GM18505 (cell line): ENCODE data around the gene PID1.

Experiments used
- ATAC-seq: cut with Tn5 transposase; IDR thresholded peaks from one replicate; pipeline ENCODE4 v1.9.1; 2021; ENCODE audit not compliant: unreplicated experiment
- POLR2A ChIP-seq: IDR thresholded peaks from 4 replicates; pipeline ENCODE4 v1.6.1; 2011; ENCODE audit warnings: borderline replicate concordance; ENCODE audit not compliant: insufficient read depth, insufficient read length; ENCODE audit errors: extremely low read depth

PID1 gene

DNA sequence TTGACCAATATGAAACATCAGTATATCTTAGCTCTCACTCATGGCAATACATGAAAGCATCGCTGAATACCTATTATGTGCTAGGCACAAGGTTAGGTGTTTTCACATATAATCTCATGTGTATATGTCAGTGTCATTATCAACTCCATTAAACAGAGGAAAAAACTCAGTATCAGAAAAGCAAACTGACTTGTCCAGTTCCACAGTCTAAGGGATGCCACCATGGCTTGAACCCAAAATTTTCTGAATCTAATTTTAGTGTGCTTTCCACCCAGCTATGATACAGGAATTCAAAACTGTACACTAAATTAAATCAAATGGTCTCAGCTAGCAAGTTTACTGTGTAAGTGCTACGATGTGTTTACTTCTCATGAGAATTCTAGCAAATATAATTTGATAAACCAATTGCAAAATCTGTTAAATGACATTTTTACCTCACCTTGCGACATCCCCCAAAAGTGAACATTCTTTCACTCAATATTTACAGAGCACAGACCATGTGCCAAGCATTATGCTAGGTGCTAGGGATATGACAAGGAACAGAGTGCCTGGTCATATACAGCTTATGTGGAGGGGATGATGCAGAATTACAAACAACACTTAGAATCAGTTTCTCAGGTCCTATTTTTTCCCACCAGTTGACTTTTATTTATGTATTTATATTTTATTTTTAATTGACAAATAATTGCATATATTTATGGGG, 211.6 kb downstream of the PID1 start:
- ATAC-seq = no peak

DNA sequence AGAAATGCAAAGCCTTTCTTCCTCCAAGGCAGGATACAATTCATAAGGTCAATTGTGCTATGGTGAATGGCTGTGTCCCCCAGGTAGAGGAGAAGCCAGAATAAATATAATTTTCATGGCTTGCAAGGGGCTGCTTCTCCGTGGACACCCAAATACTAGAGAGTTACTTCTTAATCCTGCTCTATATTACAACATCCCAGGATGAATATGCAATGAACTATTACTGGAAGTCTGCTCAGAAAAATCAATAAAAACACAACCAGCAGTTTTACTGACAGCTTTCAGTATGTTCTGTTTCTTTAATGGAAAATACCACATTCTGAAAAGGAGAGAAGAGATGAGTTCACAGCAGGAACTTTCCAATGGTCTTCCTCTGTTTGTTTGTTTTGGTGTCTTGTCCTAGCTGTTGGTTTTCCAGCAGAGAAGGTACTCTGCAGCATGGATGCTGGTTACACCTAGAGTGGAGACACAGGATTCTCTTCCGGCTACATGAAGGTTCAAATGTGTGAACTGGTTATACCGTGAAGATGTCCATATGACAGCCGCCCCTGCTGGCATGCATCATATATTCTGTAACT, 213.0 kb downstream of the PID1 start:
- no peak for TF ChIP-seq POLR2A
- ATAC-seq = no peak

More for the DNA sequence above, 211.6 kb downstream of the PID1 start:
- TF ChIP-seq POLR2A = no peak

DNA sequence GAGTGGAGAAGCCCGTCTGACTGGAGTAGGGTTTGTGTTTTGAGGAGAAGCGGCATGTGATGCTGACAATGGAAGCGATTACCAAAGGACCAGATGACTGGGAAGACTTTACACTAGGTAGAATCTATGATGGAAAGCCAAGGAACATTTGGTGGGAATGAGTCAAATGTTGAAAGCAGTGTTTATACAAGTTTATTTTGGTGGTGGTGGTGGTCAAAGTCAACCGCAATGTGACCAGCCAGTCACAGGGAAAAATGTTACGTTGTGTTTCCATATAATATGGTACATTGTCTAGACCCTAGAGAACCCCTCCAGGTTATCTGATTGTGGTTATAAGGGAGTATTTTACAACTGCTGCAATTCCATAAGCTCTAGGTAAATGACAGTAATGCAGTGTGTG, 216.8 kb downstream of the PID1 start:
- TF ChIP-seq POLR2A = no peak
- no peak for ATAC-seq

GRCh38 chr2:229051798-229052197, 219.3 kb downstream of the PID1 start:
- ATAC-seq = no peak
- no peak for TF ChIP-seq POLR2A

- TF ChIP-seq POLR2A = no peak
- ATAC-seq = no peak
Observed at GRCh38 chr2:229050133-229050532, 221.0 kb downstream of the PID1 start.

DNA sequence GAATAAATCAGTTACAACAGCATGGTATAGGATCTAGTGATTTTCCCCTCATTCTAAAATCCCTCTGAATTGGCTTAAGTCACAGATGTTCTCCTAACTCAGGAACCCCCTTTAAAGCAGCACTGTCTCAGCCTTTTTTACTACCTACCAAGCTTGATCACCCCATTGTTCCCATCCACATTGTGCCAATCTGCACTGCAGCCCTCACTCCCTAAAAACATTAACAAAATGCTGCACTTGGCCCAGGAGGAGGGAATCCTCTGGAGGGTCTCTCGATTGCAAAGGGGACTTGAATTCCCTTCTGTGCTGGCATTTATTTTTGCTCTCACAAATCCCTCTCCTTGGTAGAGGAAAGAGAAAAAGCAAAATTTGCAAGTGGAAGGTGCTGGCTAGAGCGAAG, 223.0 kb downstream of the PID1 start:
- ATAC-seq = no peak
- TF ChIP-seq POLR2A = no peak

DNA sequence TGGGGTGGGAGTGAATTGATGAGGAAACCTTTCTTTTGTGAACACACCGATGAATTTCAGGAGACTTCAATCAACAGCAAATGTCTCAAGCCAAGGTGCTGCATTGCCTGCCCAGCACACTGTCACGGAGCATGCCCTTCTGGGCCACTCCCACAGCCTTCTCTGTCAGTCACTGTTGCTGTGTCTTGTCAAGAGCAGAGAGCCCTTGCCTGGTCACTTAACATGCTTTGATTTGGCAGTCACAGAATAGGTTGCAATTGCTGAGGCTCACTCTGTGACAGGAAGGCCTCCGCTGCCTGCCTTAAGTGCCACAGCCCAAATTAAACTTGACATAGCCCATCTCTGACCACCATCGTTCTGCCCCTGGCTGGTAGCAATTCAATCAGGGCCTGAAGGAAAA, 225.4 kb downstream of the PID1 start:
- TF ChIP-seq POLR2A = no peak

DNA sequence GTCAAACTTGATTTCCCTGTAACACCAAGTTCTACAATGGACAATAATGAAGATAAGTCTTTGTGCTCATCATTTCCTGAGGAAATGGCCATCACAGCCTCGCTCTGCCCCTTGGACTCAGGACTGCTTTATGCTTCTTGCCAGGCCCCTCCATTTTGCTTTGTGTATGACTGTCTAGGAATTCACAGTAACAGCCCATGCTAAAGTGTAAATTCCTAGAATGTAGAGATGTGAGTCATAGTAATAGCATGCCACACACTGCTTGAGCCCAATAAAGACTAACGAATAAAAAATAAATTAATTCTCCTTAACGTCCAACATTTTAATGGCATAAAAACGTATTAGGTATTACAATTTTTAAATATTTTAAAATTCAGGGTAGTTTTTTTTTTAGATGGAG, 226.5 kb downstream of the PID1 start:
- TF ChIP-seq POLR2A = no peak
- no peak for ATAC-seq

More for the DNA sequence above, 225.4 kb downstream of the PID1 start:
- no peak for ATAC-seq

- ATAC-seq = no peak
- no peak for TF ChIP-seq POLR2A
Observed at GRCh38 chr2:229043681-229044080, 227.4 kb downstream of the PID1 start.

GRCh38 chr2:229042349-229042748, 228.7 kb downstream of the PID1 start:
- TF ChIP-seq POLR2A = no peak

GRCh38 chr2:229041691-229042090, 229.4 kb downstream of the PID1 start:
- no peak for ATAC-seq
- TF ChIP-seq POLR2A = no peak

More at GRCh38 chr2:229042349-229042748, 228.7 kb downstream of the PID1 start:
- no peak for ATAC-seq

DNA sequence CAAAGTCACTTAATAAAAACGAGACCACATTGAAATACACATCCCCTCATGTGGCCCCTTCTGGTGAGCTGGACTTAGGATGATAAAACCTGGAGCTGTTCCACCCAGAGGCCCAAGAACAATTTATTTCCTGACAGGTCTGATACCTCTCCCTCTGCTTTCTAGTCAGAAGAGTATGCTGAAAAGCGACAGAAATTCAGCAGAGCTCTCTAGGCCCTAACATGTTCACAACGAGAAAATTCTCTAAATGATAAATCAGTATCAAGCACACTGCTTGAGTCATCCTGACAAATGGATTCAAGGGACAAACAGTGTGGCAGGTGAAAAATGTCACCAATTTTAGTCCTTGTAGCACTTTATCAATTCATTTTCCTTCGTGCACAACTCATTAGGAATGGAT, 233.5 kb downstream of the PID1 start:
- ATAC-seq = no peak
- TF ChIP-seq POLR2A = no peak

DNA sequence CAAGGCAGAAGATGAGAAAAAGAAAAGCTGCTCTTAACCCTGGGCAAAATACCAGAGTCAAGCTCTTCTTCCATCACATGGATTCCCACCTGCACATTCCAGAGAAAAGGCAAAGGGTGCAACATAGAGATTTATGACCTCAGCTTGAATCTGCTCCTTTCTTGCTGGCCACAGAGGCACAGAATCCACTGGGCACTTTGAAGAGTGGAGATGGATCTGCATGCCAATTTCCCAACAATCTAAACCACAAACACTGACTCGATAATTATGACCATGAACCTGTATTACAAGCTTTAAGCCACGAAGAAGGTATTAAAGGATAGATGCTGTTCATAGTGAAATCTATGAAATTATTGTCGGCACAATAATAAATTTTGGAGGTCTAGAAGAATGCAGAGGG, 237.3 kb downstream of the PID1 start:
- TF ChIP-seq POLR2A = no peak
- ATAC-seq = no peak

- no peak for ATAC-seq
- TF ChIP-seq POLR2A = no peak
Observed at GRCh38 chr2:229032608-229033234, 238.4 kb downstream of the PID1 start.
